GM23338 (cell line): Measurements from ENCODE around the gene CTNNA2. TPM values are rescaled to one million over a fixed set of nuclear protein-coding genes. Genes with fewer than 3 reads are reported as not detected.
A peak's percentile ranks its signal among the peaks of the same experiment; 100 is the strongest.

Experiments
- ATAC-seq: fragments of 200-7000 bp; cut with Tn5 transposase; 3 replicates; pipeline ENCODE4 v1.9.1; 2020
- DNase-seq: peaks from one replicate; pipeline ENCODE4 v3.0.0-alpha.2; 2015; ENCODE audit warnings: low spot score
- H2AFZ ChIP-seq: fragments of 200-600 bp; sonication (generic); 2 replicates; pipeline ENCODE4 v1.8.0; 2016; ENCODE audit warnings: antibody characterized with exemption, mild to moderate bottlenecking, moderate library complexity
- H3F3A ChIP-seq: fragments of 200-600 bp; sonication (generic); replicated peaks from 2 replicates; pipeline ENCODE4 v1.8.0; 2017; ENCODE audit warnings: antibody characterized with exemption, mixed run types, low read depth
- H3K27ac ChIP-seq: fragments of 200-600 bp; sonication (generic); 2 replicates; pipeline ENCODE4 v1.6.1; 2016; ENCODE audit warnings: low read depth
- H3K27me3 ChIP-seq: fragments of 200-600 bp; sonication (generic); 2 replicates; pipeline ENCODE4 v1.8.0; 2016; ENCODE audit warnings: mild to moderate bottlenecking, mixed run types, moderate library complexity; ENCODE audit not compliant: insufficient read depth
- H3K36me3 ChIP-seq: fragments of 200-600 bp; sonication (generic); 2 replicates; pipeline ENCODE4 v1.8.0; 2016; ENCODE audit warnings: mild to moderate bottlenecking; ENCODE audit not compliant: insufficient read depth
- H3K4me1 ChIP-seq: fragments of 200-600 bp; sonication (generic); 2 replicates; pipeline ENCODE4 v1.8.0; 2016; ENCODE audit warnings: mild to moderate bottlenecking, moderate library complexity; ENCODE audit not compliant: insufficient read depth
- H3K4me2 ChIP-seq: fragments of 200-600 bp; sonication (generic); 2 replicates; pipeline ENCODE4 v1.7.1; 2017; ENCODE audit warnings: mixed run types
- H3K4me3 ChIP-seq: fragments of 200-600 bp; sonication (generic); 2 replicates; pipeline ENCODE4 v1.6.1; 2016; ENCODE audit warnings: mixed run types
- H3K79me2 ChIP-seq: fragments of 200-600 bp; sonication (generic); replicated peaks from 2 replicates; pipeline ENCODE4 v1.8.0; 2017; ENCODE audit warnings: mild to moderate bottlenecking; ENCODE audit not compliant: insufficient read depth
- H3K9me2 ChIP-seq: fragments of 200-600 bp; sonication (generic); 2 replicates; pipeline ENCODE4 v1.8.0; 2017; ENCODE audit not compliant: insufficient read depth
- H4K20me1 ChIP-seq: fragments of 200-600 bp; sonication (generic); replicated peaks from 2 replicates; pipeline ENCODE4 v1.8.0; 2017; ENCODE audit warnings: mild to moderate bottlenecking; ENCODE audit not compliant: insufficient read depth
- H3K27ac Mint-ChIP-seq: 2 replicates; pipeline ENCODE4 v1.8.0; 2020; ENCODE audit warnings: inconsistent platforms, mild to moderate bottlenecking, moderate library complexity, mixed read lengths
- H3K27me3 Mint-ChIP-seq: 3 replicates; pipeline ENCODE4 v1.8.0; 2022; ENCODE audit warnings: low read depth, mild to moderate bottlenecking, moderate library complexity, mixed read lengths, inconsistent platforms; ENCODE audit not compliant: insufficient read depth, poor library complexity
- H3K36me3 Mint-ChIP-seq: 3 replicates; pipeline ENCODE4 v1.8.0; 2021; ENCODE audit warnings: low read depth, mild to moderate bottlenecking, inconsistent platforms, moderate library complexity, mixed read lengths
- H3K4me1 Mint-ChIP-seq: 3 replicates; pipeline ENCODE4 v1.8.0; 2020; ENCODE audit warnings: mild to moderate bottlenecking, inconsistent platforms, mixed read lengths
- H3K4me3 Mint-ChIP-seq: 3 replicates; pipeline ENCODE4 v1.8.0; 2021; ENCODE audit warnings: moderate library complexity, mild to moderate bottlenecking, inconsistent platforms, mixed read lengths
- H3K9me3 Mint-ChIP-seq: 3 replicates; pipeline ENCODE4 v1.8.0; 2020; ENCODE audit warnings: moderate library complexity, mild to moderate bottlenecking, inconsistent platforms, mixed read lengths
- CREB1 ChIP-seq: fragments of 250-450 bp; sonication (Bioruptor Pico); IDR thresholded peaks from 2 replicates; pipeline ENCODE4 v1.5.0; 2020; ENCODE audit warnings: low read depth, mild to moderate bottlenecking, moderate library complexity
- EZH2 ChIP-seq: fragments of 200-600 bp; sonication (generic); IDR thresholded peaks from one replicate; pipeline ENCODE4 v1.8.0; 2017; ENCODE audit warnings: antibody characterized with exemption, mild to moderate bottlenecking, low read depth; ENCODE audit not compliant: unreplicated experiment
- EZH2phosphoT487 ChIP-seq: fragments of 200-600 bp; sonication (generic); IDR thresholded peaks from one replicate; pipeline ENCODE4 v1.8.1; 2018; ENCODE audit warnings: antibody characterized with exemption; ENCODE audit not compliant: unreplicated experiment
- JUNB ChIP-seq: IDR thresholded peaks from one replicate; pipeline ENCODE4 v1.6.1; 2016; ENCODE audit warnings: antibody characterized with exemption; ENCODE audit not compliant: unreplicated experiment
- NANOG ChIP-seq: IDR thresholded peaks from 2 replicates; pipeline ENCODE4 v1.6.1; 2016; ENCODE audit warnings: antibody characterized with exemption, borderline replicate concordance
- POLR2AphosphoS5 ChIP-seq: IDR thresholded peaks from 2 replicates; pipeline ENCODE4 v1.6.1; 2016; ENCODE audit warnings: antibody characterized with exemption, low read depth
- STAT1 ChIP-seq: IDR thresholded peaks from one replicate; pipeline ENCODE4 v1.6.1; 2016; ENCODE audit warnings: antibody characterized with exemption; ENCODE audit not compliant: unreplicated experiment
- ZNF114 ChIP-seq: fragments of 250-450 bp; sonication (Bioruptor Pico); IDR thresholded peaks from 2 replicates; pipeline ENCODE4 v1.5.0; 2020; ENCODE audit warnings: mild to moderate bottlenecking, moderate library complexity
- ZNF331 ChIP-seq: fragments of 250-450 bp; sonication (Bioruptor Pico); IDR thresholded peaks from 2 replicates; pipeline ENCODE4 v1.5.0; 2020; ENCODE audit warnings: low read depth, mild to moderate bottlenecking, moderate library complexity
- polyA plus RNA-seq: library from polyadenylated mRNA; unstranded; fragments of >200 nt; fragmentation: Nextera tagmentation; extraction: Ambion mirVana; gene quantifications from 2 replicates; pipeline ENCODE4 v1.2.1, GENCODE V29; 2016
- total RNA-seq: library from RNA; depleted of rRNA; stranded (reverse); fragments of >200 nt; shearing (Covaris generic); gene quantifications from 2 replicates; pipeline ENCODE4 v1.2.3, GENCODE V29; 2014
- TF ChIP-seq, protein P1 (sequence below): fragments of 250-450 bp; sonication (Bioruptor Pico); IDR thresholded peaks from 2 replicates; pipeline ENCODE4 v1.5.0; 2020; ENCODE audit warnings: mild to moderate bottlenecking, moderate library complexity
- TF ChIP-seq, protein P2 (sequence below), 2 experiments: fragments of 200-600 bp in 1 of 2; sonication (generic) in 1 of 2; conservative IDR thresholded peaks; 2 replicates each; pipeline versions ENCODE4 v1.5.1 to v1.6.1; 2016 to 2017; ENCODE audit warnings: antibody characterized with exemption in 2 of 2, low read depth in 2 of 2, mild to moderate bottlenecking in 2 of 2, moderate library complexity in 1 of 2
- TF ChIP-seq, protein P3 (sequence below): IDR thresholded peaks from one replicate; pipeline ENCODE4 v1.6.1; 2018; ENCODE audit warnings: antibody characterized with exemption; ENCODE audit not compliant: unreplicated experiment
- TF ChIP-seq, protein P4 (sequence below): IDR thresholded peaks from 2 replicates; pipeline ENCODE4 v1.6.1; 2016; ENCODE audit warnings: antibody characterized with exemption

Gene CTNNA2
- total and polyA plus RNA-seq, 2 experiments from 2014 or later = 6.4 to 15.6 TPM

DNA sequence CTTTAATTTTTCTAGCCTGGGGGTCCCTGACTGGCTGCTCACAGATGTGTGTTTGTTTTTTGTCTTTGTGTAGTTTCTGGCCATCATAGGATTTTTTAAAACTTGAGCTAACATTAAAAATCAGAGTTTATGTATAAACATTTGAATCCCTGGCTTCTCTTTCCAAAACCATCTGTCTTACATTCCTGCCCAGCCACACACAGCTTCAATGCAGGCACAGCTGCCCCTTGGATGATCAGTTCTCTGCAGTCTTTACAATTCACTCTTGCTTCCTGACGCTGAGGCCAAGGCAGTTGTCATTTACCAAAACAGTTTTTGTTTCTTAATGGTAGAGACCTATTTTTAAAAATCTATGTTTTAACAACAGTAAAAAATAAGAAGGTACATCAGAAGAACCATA is 960.9 kb downstream of the CTNNA2 start:
- Mint-ChIP-seq H3K36me3 (no peaks in the 10 kb centered on the region), H3K4me1 (peaks cover 9% of the 10 kb centered on the region; the same call in 2 of the 3 replicates), H3K27me3 (peaks cover 6% of the 10 kb centered on the region), H3K4me3 (no peak overlapping the region), H3K27ac (peak overlapping the region; percentile 12; the same call in 1 of the 2 replicates), H3K9me3 (no peaks in the 10 kb centered on the region)
- Histone ChIP-seq H2AFZ (no peak overlapping the region), H3K4me1 (no peaks in the 10 kb centered on the region), H3K9me2 (peaks cover 5% of the 10 kb centered on the region), H3K4me3 (no peak overlapping the region), H3K36me3 (no peaks in the 10 kb centered on the region; the same call in 1 of the 2 replicates), H4K20me1 (no peaks in the 10 kb centered on the region), H3K27ac (no peak overlapping the region), H3K4me2 (no peak overlapping the region), H3K27me3 (no peaks in the 10 kb centered on the region), H3K79me2 (no peaks in the 10 kb centered on the region), H3F3A (no peaks in the 10 kb centered on the region)
- TF ChIP-seq, protein P1, sequence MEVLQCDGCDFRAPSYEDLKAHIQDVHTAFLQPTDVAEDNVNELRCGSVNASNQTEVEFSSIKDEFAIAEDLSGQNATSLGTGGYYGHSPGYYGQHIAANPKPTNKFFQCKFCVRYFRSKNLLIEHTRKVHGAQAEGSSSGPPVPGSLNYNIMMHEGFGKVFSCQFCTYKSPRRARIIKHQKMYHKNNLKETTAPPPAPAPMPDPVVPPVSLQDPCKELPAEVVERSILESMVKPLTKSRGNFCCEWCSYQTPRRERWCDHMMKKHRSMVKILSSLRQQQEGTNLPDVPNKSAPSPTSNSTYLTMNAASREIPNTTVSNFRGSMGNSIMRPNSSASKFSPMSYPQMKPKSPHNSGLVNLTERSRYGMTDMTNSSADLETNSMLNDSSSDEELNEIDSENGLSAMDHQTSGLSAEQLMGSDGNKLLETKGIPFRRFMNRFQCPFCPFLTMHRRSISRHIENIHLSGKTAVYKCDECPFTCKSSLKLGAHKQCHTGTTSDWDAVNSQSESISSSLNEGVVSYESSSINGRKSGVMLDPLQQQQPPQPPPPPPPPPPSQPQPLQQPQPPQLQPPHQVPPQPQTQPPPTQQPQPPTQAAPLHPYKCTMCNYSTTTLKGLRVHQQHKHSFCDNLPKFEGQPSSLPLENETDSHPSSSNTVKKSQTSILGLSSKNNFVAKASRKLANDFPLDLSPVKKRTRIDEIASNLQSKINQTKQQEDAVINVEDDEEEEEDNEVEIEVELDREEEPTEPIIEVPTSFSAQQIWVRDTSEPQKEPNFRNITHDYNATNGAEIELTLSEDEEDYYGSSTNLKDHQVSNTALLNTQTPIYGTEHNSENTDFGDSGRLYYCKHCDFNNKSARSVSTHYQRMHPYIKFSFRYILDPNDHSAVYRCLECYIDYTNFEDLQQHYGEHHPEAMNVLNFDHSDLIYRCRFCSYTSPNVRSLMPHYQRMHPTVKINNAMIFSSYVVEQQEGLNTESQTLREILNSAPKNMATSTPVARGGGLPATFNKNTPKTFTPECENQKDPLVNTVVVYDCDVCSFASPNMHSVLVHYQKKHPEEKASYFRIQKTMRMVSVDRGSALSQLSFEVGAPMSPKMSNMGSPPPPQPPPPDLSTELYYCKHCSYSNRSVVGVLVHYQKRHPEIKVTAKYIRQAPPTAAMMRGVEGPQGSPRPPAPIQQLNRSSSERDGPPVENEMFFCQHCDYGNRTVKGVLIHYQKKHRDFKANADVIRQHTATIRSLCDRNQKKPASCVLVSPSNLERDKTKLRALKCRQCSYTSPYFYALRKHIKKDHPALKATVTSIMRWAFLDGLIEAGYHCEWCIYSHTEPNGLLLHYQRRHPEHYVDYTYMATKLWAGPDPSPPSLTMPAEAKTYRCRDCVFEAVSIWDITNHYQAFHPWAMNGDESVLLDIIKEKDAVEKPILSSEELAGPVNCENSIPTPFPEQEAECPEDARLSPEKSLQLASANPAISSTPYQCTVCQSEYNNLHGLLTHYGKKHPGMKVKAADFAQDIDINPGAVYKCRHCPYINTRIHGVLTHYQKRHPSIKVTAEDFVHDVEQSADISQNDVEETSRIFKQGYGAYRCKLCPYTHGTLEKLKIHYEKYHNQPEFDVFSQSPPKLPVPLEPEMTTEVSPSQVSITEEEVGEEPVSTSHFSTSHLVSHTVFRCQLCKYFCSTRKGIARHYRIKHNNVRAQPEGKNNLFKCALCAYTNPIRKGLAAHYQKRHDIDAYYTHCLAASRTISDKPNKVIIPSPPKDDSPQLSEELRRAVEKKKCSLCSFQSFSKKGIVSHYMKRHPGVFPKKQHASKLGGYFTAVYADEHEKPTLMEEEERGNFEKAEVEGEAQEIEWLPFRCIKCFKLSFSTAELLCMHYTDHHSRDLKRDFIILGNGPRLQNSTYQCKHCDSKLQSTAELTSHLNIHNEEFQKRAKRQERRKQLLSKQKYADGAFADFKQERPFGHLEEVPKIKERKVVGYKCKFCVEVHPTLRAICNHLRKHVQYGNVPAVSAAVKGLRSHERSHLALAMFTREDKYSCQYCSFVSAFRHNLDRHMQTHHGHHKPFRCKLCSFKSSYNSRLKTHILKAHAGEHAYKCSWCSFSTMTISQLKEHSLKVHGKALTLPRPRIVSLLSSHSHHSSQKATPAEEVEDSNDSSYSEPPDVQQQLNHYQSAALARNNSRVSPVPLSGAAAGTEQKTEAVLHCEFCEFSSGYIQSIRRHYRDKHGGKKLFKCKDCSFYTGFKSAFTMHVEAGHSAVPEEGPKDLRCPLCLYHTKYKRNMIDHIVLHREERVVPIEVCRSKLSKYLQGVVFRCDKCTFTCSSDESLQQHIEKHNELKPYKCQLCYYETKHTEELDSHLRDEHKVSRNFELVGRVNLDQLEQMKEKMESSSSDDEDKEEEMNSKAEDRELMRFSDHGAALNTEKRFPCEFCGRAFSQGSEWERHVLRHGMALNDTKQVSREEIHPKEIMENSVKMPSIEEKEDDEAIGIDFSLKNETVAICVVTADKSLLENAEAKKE = no peak
- TF ChIP-seq NANOG (no peak), STAT1 (no peak), EZH2 (no peak), CREB1 (CRISPR knock-in tag) (no peak), JUNB (no peak), POLR2AphosphoS5 (no peak), EZH2phosphoT487 (no peak), ZNF331 (no peak), ZNF114 (CRISPR knock-in tag) (no peak)
- TF ChIP-seq, protein P2, sequence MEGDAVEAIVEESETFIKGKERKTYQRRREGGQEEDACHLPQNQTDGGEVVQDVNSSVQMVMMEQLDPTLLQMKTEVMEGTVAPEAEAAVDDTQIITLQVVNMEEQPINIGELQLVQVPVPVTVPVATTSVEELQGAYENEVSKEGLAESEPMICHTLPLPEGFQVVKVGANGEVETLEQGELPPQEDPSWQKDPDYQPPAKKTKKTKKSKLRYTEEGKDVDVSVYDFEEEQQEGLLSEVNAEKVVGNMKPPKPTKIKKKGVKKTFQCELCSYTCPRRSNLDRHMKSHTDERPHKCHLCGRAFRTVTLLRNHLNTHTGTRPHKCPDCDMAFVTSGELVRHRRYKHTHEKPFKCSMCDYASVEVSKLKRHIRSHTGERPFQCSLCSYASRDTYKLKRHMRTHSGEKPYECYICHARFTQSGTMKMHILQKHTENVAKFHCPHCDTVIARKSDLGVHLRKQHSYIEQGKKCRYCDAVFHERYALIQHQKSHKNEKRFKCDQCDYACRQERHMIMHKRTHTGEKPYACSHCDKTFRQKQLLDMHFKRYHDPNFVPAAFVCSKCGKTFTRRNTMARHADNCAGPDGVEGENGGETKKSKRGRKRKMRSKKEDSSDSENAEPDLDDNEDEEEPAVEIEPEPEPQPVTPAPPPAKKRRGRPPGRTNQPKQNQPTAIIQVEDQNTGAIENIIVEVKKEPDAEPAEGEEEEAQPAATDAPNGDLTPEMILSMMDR (conservative IDR thresholded peaks at IDR 0.05; ENCODE audit: low read depth in 2 of 2) = no peak
- TF ChIP-seq, protein P3, sequence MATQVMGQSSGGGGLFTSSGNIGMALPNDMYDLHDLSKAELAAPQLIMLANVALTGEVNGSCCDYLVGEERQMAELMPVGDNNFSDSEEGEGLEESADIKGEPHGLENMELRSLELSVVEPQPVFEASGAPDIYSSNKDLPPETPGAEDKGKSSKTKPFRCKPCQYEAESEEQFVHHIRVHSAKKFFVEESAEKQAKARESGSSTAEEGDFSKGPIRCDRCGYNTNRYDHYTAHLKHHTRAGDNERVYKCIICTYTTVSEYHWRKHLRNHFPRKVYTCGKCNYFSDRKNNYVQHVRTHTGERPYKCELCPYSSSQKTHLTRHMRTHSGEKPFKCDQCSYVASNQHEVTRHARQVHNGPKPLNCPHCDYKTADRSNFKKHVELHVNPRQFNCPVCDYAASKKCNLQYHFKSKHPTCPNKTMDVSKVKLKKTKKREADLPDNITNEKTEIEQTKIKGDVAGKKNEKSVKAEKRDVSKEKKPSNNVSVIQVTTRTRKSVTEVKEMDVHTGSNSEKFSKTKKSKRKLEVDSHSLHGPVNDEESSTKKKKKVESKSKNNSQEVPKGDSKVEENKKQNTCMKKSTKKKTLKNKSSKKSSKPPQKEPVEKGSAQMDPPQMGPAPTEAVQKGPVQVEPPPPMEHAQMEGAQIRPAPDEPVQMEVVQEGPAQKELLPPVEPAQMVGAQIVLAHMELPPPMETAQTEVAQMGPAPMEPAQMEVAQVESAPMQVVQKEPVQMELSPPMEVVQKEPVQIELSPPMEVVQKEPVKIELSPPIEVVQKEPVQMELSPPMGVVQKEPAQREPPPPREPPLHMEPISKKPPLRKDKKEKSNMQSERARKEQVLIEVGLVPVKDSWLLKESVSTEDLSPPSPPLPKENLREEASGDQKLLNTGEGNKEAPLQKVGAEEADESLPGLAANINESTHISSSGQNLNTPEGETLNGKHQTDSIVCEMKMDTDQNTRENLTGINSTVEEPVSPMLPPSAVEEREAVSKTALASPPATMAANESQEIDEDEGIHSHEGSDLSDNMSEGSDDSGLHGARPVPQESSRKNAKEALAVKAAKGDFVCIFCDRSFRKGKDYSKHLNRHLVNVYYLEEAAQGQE = no peak
- TF ChIP-seq, protein P4, sequence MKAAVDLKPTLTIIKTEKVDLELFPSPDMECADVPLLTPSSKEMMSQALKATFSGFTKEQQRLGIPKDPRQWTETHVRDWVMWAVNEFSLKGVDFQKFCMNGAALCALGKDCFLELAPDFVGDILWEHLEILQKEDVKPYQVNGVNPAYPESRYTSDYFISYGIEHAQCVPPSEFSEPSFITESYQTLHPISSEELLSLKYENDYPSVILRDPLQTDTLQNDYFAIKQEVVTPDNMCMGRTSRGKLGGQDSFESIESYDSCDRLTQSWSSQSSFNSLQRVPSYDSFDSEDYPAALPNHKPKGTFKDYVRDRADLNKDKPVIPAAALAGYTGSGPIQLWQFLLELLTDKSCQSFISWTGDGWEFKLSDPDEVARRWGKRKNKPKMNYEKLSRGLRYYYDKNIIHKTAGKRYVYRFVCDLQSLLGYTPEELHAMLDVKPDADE = no peak
- no peak for DNase-seq
- ATAC-seq = no peak
